AG09319 (cell line): Measurements from ENCODE around the gene CD300LD.
"Not testable (repeated sequence)": the region's sequence is repeated elsewhere in the genome, so short reads cannot be mapped to it uniquely, and the experiment has no call there.

Experiments used
- DNase-seq: peaks from one replicate; pipeline ENCODE4 v3.0.0-alpha.2; 2010; ENCODE audit warnings: low read depth; ENCODE audit errors: extremely low read depth
- TF ChIP-seq, protein P1 (sequence below): IDR thresholded peaks from 2 replicates; pipeline ENCODE4 v1.5.1; 2011; ENCODE audit warnings: low read depth, mild to moderate bottlenecking, inconsistent platforms, low read length, moderate library complexity

CD300LD gene

DNA sequence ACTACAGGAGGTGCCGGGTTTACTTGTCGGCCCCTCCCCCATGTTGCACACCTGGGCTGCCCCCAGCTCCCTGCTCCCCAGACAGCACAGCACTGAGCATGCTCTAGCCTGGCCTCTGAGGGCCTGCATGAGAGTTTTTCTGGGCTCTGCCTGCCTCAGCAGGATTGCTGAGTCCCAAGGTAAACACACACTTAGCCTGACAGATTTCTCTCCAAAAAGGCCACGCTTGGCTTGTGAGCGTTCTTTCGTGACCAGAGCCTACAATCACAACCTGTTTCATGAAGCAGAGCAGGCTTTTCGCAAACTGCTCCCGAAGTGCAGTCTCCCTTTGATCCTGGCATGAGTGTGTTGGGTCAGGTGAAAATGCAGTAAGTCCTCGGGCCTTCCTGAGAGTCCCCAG is 41.2 kb upstream of the CD300LD start:
- TF ChIP-seq, protein P1, sequence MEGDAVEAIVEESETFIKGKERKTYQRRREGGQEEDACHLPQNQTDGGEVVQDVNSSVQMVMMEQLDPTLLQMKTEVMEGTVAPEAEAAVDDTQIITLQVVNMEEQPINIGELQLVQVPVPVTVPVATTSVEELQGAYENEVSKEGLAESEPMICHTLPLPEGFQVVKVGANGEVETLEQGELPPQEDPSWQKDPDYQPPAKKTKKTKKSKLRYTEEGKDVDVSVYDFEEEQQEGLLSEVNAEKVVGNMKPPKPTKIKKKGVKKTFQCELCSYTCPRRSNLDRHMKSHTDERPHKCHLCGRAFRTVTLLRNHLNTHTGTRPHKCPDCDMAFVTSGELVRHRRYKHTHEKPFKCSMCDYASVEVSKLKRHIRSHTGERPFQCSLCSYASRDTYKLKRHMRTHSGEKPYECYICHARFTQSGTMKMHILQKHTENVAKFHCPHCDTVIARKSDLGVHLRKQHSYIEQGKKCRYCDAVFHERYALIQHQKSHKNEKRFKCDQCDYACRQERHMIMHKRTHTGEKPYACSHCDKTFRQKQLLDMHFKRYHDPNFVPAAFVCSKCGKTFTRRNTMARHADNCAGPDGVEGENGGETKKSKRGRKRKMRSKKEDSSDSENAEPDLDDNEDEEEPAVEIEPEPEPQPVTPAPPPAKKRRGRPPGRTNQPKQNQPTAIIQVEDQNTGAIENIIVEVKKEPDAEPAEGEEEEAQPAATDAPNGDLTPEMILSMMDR, result no peak

DNA sequence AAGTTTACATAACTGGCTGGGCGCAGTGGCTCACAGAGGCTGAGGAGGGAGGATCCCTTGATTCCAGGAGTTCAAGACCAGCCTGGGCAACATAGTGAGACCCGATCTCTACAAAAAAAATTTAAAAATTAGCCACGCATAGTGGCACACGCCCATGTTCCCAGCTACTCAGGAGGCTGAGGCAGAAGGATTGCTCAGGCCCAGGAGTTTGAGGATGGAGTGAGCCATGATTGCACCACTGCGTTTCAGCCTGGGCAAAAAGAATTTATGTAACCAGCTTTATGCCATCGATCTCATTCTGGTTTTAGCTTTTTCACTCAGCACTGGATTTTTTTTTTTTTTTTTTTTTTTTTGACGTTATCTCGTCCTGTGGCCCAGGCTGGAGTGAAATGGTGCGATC is 40.5 kb upstream of the CD300LD start:
- no peak for DNase-seq

More for the DNA sequence above, 41.2 kb upstream of the CD300LD start:
- no peak for DNase-seq

DNA sequence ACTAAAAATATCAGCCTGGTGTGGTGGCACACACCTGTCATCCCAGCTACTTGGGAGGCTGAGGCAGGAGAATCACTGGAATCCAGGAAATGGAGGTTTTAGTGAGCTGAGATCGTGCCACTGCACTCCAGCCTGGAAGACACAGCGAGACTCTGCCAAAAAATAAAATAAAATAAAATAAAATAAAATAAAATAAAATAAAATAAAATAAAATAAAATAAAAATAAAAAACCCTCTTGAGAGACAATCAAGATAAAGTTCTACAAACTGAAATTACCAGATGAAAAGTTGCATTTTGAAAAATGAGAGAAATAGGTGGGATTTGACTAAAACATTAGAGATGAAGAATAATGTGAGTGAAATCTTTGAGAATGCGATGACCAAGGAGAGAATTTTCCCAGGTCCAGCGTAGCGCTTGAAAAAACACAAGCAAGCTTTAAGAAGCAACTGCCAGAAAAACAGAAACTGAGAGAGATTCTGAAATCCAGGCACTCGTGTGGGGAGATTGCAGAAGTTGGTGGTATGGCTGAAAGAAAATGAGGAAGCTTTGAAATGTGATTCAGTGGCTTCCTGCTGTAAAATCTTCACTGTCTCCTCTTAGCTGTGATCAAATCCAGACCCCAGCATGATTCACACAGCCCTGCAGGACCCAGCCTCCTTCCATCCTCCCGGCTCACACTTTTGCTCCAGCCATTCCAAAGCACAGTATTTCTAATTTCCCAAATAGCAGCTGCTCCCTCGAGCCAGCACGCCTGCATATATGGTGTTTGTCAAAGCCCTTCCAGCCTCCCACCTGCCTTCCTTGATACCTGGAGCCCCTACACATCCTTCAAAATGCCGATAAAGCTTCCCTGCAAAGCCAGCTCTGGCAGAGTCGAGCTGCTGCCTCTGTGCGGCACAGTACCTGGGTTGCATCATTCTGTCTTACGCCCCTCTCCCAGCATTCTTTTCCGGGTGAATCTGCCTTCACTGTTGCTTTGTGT is 39.7 kb upstream of the CD300LD start:
- DNase-seq, result no peak
- TF ChIP-seq, protein P1, result no peak

More for the DNA sequence above, 40.5 kb upstream of the CD300LD start:
- TF ChIP-seq, protein P1, result no peak

DNA sequence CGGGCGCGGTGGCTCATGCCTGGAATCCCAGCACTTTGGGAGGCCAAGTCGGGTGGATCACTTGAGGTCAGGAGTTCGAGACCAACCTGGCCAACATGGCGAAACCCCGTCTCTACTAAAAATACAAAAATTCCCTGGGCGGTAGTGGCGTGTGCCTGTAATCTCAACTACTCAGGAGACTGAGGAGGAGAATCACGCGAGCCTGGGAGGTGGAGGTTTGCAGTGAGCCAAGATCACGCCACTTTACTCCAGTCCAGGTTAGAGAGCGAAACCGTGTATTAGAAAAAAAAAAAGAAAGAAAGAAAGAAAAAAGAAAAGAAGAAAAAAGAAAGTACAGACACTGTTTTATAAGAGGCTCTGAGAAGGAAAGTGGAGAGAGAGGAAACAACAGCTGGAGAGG is 38.2 kb upstream of the CD300LD start:
- DNase-seq, result not testable (repeated sequence)

DNA sequence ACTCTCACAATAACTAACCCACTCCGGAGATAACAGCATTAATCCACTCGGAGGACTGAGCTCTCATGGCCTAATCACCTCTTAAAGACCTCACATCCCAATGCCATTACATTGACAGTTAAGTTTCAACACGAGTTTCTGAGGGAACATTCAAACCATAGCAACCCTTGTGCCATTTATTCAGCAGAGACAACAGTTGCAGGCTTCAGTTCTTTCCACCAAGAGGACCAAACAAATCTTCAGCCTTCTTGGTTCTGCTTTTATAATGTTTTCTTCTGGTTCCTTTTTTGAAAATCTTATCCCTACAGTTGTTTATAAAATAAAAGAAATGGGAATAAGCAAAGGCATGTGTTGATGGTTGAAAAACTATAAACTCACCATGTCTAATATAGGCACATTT is 33.6 kb upstream of the CD300LD start:
- no peak for DNase-seq
- TF ChIP-seq, protein P1, result no peak

DNA sequence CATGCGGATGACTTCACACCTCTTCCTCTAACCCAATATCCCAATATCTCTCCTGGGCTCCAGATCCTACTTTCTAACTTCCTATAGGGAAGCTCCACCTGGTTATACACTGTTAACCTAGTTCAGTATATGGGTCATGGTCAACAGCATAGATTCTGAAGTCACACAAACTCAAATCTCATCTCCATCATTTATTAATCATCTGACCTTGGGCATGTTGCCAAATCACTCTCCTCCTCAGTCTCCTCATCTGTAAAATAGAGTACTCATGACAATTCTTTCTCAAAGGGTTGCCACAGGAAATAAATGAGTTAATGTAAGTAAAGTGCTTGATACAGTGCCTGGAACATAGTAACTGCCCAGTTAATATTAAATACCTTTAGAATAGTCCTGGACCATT is 32.0 kb upstream of the CD300LD start:
- no peak for DNase-seq
- TF ChIP-seq, protein P1, result no peak

DNA sequence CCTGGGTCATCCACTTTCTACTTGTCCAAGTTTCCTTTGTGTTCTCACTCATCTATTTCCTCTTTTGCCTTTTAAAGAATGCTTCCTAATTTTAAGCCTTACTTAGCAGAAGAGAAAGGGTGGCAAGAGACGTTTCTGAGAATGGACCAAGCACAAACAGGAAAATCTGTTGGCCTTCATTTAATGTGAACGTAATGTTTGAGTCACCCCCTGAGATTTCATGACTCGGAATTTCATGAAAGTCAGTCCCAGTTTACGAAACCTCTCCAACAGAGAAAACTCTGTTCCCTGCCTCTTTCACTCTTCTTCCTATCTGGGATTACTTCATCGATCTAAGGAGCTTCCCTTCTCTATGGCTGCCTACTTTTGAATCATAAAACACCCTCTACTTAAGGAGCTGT is 31.6 kb upstream of the CD300LD start, which contains the start of gene CD300E:
Gene CD300E, minus strand, starts transcription at position 46 of the 401 bp plus-strand sequence. CDS start 117 bp downstream, outside the sequence.
- TF ChIP-seq, protein P1, result no peak
- DNase-seq, result no peak
